IPS-18a (cell line): ENCODE data around the gene GPX5.

Experiments used
- H3K27ac ChIP-seq: one replicate; pipeline ENCODE4 v1.5.1; 2013; ENCODE audit warnings: low read length
- H3K27me3 ChIP-seq: one replicate; pipeline ENCODE4 v1.6.1; 2013; ENCODE audit warnings: mild to moderate bottlenecking, low read length; ENCODE audit not compliant: control insufficient read depth, insufficient read depth
- H3K36me3 ChIP-seq: one replicate; pipeline ENCODE4 v1.6.1; 2013; ENCODE audit warnings: low read depth, low read length; ENCODE audit not compliant: control insufficient read depth
- H3K4me1 ChIP-seq: one replicate; pipeline ENCODE4 v1.6.1; 2013; ENCODE audit warnings: low read depth, low read length; ENCODE audit not compliant: control insufficient read depth
- H3K4me3 ChIP-seq: one replicate; pipeline ENCODE4 v1.5.1; 2013; ENCODE audit warnings: low read length
- H3K9ac ChIP-seq: one replicate; pipeline ENCODE4 v1.6.1; 2013; ENCODE audit warnings: mild to moderate bottlenecking, low read length, moderate library complexity
- H3K9me3 ChIP-seq: one replicate; pipeline ENCODE4 v1.6.1; 2013; ENCODE audit warnings: low read depth, low read length; ENCODE audit not compliant: control insufficient read depth

GPX5 gene

DNA sequence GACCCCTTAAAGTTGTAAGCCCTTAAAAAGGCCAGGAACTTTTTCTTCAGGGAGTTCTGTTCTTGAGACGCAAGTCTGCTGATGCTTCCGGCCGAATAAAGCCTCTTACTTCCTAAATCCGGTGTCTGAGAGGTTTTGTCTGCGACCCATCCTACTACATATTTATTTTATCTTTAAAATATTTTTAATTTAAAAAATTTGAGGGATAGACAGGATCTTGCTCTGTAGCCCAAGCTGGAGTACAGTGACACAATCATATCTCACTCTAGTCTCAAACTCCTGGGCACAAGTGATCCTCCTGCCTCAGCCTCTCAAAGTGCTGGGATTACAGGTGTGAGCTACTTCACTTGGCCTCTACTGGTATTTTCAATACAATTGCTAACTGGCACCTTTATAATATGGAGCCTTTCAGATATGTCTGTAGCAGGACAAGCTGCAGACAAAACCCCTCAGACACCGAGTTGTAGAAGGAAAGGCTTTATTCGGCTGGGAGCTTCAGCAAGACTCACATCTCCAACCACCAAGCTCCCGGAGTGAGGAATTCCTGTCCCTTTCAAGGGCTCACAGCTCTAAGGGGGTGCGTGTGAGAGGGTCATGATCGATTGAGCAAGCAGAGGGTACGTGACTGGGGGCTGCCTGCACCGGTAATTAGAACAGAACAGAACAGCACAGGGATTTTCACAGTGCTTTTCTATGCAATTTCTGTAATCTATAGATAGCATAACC, 41.0 kb downstream of the GPX5 start:
- Histone ChIP-seq H3K4me1 (no peaks in the 10 kb centered on the region), H3K4me3 (no peak overlapping the region), H3K27ac (no peak overlapping the region), H3K9ac (no peak overlapping the region), H3K9me3 (no peaks in the 10 kb centered on the region), H3K27me3 (no peaks in the 10 kb centered on the region), H3K36me3 (no peaks in the 10 kb centered on the region)

DNA sequence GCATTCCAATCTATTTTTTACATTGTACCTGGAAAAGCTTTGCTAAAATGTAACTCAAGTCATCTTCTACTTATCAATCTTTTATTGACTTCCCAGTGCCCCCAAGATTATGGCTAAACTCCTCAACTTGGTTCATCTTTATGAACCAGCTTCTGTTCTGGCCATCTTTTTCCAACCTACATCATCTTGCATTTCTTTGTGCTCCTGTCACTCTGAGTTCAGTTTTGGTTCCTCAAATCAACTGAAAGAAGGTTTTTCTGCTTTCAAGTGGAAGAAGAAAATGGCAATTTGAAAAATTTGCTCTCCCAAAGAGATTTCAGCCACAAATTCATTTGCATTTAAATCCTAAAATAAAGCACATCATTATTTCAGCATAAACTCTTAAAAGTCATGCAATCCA, 41.8 kb downstream of the GPX5 start:
- H3K27me3 ChIP-seq = no peaks in the 10 kb centered on the region
- no peaks in the 10 kb centered on the region for H3K4me1 ChIP-seq
- no peak overlapping the region for H3K4me3 ChIP-seq
- H3K9me3 ChIP-seq = no peaks in the 10 kb centered on the region
- no peaks in the 10 kb centered on the region for H3K36me3 ChIP-seq
- no peak overlapping the region for H3K27ac ChIP-seq
- H3K9ac ChIP-seq = no peak overlapping the region

DNA sequence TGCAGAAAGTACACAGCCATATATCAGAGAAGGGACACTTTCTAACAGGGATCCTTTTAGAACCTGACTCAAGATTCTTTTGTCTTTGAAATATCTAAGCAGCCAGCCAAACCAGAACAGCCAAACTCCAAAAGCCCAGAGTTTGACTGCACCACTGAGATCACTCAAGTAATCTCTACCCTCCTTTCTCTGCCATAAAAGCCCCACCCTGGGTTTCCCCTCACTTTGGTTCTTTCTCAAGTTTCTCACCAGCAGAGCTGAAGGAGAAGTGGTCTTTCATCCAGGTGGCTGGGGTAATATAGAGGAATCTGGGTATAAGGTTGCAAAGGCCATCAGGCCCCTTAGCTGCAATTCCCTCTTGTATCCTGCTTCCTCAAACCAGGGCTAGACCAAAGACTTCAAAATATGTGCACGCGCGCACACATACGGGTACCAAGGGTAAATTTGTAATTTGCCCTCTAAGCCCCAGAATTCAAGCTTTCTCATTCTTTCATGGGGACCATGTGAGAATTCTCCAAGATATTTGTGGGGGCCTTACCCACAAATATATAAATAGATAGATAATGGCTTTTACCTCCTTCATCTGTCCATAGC, 42.9 kb downstream of the GPX5 start:
- H3K4me3 ChIP-seq = no peak overlapping the region
- no peaks in the 10 kb centered on the region for H3K27me3 ChIP-seq
- no peak overlapping the region for H3K9ac ChIP-seq
- H3K36me3 ChIP-seq = no peaks in the 10 kb centered on the region
- H3K27ac ChIP-seq = no peak overlapping the region
- H3K4me1 ChIP-seq = no peaks in the 10 kb centered on the region
- no peaks in the 10 kb centered on the region for H3K9me3 ChIP-seq

DNA sequence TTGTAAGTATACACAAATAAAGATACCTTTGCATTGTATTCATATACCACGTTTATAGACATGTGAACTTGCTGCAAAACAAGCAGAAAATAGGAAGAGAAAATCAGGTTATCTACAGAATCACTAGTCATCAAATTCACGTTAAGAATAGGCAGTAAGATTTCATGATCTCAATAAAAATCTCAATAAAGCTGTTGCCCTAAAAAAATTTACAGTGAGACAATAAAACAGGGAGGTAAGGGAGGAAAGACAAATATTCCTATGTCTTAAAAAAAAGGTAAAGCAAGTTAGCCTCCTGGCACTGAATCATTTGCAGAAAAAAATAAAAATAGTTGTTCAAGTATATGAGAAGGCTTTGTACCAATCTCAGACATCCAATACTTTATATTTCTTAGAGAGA, 44.1 kb downstream of the GPX5 start:
- Histone ChIP-seq H3K4me1 (no peaks in the 10 kb centered on the region), H3K9ac (no peak overlapping the region)

DNA sequence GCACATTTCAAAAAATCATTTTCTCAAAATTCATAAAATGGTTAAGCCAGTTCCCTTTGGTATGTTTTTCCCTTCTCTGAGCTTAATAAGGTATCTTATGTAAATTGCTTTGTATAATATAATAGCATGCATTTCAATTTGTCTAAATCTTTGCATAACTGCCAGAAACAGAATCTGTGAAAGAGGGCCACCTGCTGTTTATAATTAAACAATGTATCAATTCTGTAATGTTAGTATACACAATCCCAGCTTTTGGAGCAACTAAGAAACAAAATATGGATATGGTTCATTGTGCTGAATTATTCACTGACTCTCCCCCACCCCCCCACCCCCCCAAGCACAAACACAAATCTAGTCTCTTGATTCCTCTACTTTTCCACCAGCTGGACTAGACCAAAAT, 54.8 kb downstream of the GPX5 start:
- Histone ChIP-seq H3K9me3 (no peaks in the 10 kb centered on the region), H3K27me3 (no peaks in the 10 kb centered on the region), H3K27ac (no peak overlapping the region), H3K4me1 (no peaks in the 10 kb centered on the region), H3K4me3 (no peak overlapping the region), H3K9ac (no peak overlapping the region), H3K36me3 (no peaks in the 10 kb centered on the region)

More for the DNA sequence above, 44.1 kb downstream of the GPX5 start:
- Histone ChIP-seq H3K27ac (no peak overlapping the region), H3K9me3 (no peaks in the 10 kb centered on the region), H3K27me3 (no peaks in the 10 kb centered on the region), H3K36me3 (peaks cover 3% of the 10 kb centered on the region), H3K4me3 (no peak overlapping the region)

DNA sequence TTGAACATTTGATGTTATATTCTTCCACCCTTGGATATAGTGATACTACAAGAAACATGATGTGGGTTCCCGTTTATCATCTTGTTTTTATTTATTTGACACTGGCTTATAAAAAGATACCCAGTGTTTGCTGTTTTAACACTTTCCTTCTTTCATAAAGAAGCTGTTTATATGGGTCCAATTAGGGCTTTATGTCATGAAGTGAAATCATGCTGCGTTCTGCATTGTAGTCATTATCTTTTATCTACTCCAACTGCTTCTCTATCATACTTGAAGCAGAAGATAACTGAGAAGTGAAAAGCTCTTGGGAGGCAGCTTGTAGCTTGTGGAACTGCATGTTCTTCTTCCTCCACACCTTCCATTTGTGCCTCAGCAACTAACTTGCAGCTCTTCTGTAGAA, 57.8 kb downstream of the GPX5 start:
- Histone ChIP-seq H3K27ac (no peak overlapping the region), H3K9me3 (no peaks in the 10 kb centered on the region), H3K4me1 (peaks cover 4% of the 10 kb centered on the region), H3K4me3 (no peak overlapping the region), H3K36me3 (no peaks in the 10 kb centered on the region), H3K27me3 (no peaks in the 10 kb centered on the region), H3K9ac (no peak overlapping the region)
